Adipocyte (in vitro differentiated cells): ENCODE measurements around the gene PNCK.
A peak's percentile ranks its signal among the peaks of the same experiment; 100 is the strongest.

Source experiments
- DNase-seq: peaks from one replicate; pipeline ENCODE4 v3.0.0-alpha.2; 2015; ENCODE audit warnings: low read depth
- H3K27me3 ChIP-seq: replicated peaks from 2 replicates; pipeline ENCODE4 v1.7.0; 2013; ENCODE audit warnings: mild to moderate bottlenecking, low read length, moderate library complexity; ENCODE audit not compliant: control insufficient read depth, insufficient read depth
- H3K36me3 ChIP-seq: 2 replicates; pipeline ENCODE4 v1.7.0; 2013; ENCODE audit warnings: low read length, mild to moderate bottlenecking, moderate library complexity; ENCODE audit not compliant: control insufficient read depth, insufficient read depth, severe bottlenecking
- H3K4me1 ChIP-seq: 2 replicates; pipeline ENCODE4 v1.7.0; 2013; ENCODE audit warnings: mild to moderate bottlenecking, low read length, moderate library complexity; ENCODE audit not compliant: control insufficient read depth, insufficient read depth
- H3K4me3 ChIP-seq: 2 replicates; pipeline ENCODE4 v1.7.0; 2013; ENCODE audit warnings: mild to moderate bottlenecking, low read length, moderate library complexity
- H3K9ac ChIP-seq: 2 replicates; pipeline ENCODE4 v1.7.0; 2013; ENCODE audit warnings: mild to moderate bottlenecking, low read length, moderate library complexity
- H3K9me3 ChIP-seq: 2 replicates; pipeline ENCODE4 v1.7.0; 2013; ENCODE audit warnings: mild to moderate bottlenecking, low read length, moderate library complexity; ENCODE audit not compliant: control insufficient read depth

PNCK gene

DNA sequence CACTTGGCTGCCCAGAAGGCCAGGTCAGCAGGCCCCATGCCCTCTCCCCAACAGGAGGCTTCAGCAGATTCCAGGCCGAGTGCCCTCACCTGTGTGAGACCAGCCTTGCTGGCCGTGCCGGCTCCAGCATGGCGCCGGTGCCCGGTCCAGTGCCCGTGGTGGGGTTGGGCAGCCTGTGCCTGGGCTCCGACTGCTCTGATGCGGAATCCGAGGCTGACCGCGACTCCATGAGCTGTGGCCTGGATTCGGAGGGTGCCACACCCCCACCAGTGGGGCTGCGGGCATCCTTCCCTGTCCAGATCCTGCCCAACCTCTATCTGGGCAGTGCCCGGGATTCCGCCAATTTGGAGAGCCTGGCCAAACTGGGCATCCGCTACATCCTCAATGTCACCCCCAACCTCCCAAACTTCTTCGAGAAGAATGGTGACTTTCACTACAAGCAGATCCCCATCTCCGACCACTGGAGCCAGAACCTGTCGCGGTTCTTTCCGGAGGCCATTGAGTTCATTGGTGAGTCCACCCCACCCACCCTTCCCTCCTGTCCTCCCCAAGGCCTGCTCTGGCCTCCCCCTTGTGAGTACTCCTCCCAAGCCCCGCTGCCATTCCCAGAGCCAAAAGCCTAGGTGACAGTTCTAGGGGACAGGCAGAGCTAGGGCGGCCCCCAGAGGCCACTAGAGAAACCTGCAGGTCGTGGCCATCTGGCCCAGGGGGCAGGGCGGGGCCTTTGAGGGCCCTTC is 24.3 kb downstream of the PNCK start:
- DNase-seq, result no peak
- Histone ChIP-seq H3K36me3 (no peaks in the 10 kb centered on the region), H3K4me3 (no peak overlapping the region), H3K27me3 (peaks cover 43% of the 10 kb centered on the region), H3K9me3 (peaks cover 10% of the 10 kb centered on the region), H3K4me1 (no peaks in the 10 kb centered on the region), H3K9ac (no peak overlapping the region)

DNA sequence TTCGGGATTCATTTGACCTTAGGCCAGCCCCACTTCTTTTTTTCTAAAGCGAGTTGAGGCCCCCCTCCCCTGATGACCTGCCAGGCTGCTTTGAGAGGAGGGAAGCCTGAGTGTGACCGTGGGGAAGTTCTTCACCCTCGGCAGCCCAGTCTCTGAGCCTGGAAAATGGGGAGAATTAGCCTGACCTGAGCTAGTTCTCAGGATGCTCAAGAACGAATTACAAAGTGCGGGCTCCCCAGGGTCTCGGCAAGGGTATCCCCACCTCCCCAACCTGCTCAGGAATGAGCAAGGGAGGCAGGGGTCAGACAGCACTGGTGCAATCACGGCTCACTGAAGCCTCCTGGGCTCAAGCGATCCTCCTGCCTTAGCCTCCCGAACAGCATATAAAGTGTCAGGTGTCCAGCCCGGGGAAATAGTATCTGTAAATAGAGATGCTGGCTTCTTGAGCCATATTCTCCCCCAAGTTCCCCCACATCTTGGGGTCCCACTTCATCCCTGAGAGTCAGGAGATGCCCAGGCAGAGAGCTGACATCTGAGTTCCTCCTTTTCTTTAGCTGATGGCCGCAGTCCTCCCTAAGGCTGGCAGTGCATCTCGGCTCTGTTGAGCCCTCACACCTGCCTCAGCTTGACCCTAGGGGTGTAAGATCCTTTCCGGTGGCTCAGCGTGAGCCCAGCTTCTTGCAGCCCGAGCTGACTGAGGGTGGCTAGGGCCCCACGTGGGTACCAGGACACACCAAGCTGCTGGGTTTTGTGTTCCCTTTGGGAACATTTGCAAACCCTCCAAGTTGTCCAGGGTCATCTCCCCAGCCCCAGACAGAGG is 25.0 kb downstream of the PNCK start:
- H3K9me3 ChIP-seq, result peaks cover 2% of the 10 kb centered on the region
- peaks cover 41% of the 10 kb centered on the region for H3K27me3 ChIP-seq
- H3K36me3 ChIP-seq, result no peaks in the 10 kb centered on the region
- peaks cover 2% of the 10 kb centered on the region for H3K4me1 ChIP-seq
- no peak overlapping the region for H3K9ac ChIP-seq
- DNase-seq, result no peak
- H3K4me3 ChIP-seq, result no peak overlapping the region

DNA sequence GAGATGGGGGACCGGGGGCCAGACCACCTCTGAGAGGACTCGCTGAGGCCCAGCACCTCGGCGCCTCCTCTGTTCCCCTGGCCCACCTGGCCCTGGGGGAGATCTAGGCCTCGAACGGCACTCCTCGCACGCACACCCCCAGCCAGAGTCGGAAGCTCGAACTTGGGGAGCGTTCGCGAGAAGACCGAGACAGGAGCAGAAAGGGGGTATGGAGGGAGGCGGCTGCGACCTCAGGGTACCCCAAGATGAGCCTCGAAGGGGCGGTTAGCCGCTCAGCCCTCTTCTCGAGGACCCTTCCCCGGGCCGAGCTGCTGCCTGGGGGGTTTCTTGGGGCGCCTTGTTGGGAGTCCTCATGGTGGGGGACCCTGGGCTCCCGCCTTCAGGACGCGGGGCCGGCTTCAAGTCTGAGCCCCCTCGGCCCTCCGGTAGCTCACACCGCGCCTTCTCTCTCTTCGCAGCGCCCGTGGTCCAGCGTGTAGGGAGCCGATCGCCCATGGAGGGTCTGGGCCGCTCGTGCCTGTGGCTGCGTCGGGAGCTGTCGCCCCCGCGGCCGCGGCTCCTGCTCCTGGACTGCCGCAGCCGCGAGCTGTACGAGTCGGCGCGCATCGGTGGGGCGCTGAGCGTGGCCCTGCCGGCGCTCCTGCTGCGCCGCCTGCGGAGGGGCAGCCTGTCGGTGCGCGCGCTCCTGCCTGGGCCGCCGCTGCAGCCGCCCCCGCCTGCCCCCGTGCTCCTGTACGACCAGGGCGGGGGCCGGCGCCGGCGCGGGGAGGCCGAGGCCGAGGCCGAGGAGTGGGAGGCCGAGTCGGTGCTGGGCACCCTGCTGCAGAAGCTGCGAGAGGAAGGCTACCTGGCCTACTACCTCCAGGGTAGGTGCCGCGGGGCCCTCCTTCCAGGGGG is 25.9 kb downstream of the PNCK start:
- peaks cover 3% of the 10 kb centered on the region for H3K4me1 ChIP-seq
- DNase-seq, result no peak
- no peaks in the 10 kb centered on the region for H3K9me3 ChIP-seq
- no peaks in the 10 kb centered on the region for H3K36me3 ChIP-seq
- no peak overlapping the region for H3K4me3 ChIP-seq
- H3K9ac ChIP-seq, result no peak overlapping the region
- H3K27me3 ChIP-seq, result peaks cover 47% of the 10 kb centered on the region

DNA sequence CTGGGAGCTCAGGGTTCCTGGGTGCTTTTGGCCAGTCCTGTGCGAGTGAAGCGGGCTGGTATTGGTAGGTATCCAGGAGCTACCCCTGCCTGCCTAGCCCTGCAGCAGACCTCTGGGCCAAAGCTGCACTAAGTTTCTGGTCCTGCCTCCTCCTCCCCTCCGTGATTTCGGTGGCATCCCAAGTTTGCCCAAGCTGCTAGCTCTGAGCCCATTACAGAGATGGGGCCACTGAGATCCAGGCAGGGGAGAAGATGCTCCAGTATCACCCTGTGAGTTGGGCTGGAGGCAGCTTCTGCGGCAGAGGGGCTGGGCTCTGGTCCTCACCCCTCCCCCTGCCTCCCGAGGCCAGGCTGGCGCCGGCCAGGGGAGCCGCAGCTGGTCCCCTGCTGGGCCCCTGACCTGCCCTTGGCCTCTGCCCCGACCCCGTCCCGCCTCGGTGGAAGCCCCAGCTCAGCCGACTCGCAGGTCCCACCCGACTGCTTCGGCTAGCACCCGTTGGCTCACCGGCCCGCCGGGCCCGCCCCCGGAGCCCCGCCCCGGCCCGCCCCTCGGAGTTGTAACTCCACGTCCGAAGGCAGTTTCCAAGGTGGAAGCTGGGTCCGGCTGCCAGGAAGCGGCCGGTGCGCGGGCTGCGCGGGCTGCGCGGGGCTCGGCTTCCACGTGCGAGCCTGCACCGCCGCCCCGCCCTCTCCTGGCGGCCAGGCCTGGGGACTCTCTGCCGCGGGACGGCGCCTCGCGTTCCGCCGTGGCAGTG is 26.8 kb downstream of the PNCK start, which contains the start of gene DUSP9:
Gene DUSP9 (plus strand): TSS at position 584 of the 754 bp plus-strand sequence. CDS start 751 bp downstream, outside the sequence.
- peaks cover 48% of the 10 kb centered on the region for H3K27me3 ChIP-seq
- peak; percentile 37 for DNase-seq
- no peaks in the 10 kb centered on the region for H3K36me3 ChIP-seq

DNA sequence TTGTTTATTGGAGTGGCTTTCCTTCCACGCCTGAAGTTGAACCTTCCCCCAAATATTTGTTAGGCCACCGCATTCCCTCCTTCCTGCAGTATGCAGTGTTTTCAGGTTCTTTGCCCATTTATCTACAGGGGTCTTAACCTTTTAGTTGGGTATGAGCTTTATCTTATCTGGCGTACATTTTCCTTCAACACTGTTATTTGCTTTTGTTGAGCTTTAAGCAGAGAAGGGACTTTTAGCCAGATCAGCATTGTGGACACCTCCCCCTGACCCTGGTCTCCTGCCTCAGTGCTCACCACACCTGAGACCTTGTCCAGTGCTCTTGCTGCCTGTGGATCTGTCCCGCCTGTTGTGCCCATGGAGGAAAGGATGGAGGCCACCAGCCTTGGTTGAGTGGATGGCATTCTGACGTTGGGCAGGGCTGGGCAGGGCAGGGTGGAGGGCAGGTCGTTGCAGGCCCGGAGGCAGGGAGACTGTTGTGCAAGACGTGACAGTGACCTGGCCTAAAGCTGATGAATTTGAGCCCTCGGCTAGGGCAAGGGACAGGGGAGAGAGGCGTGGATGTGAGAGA is 27.6 kb downstream of the PNCK start:
- Histone ChIP-seq H3K36me3 (no peaks in the 10 kb centered on the region), H3K4me1 (peaks cover 3% of the 10 kb centered on the region), H3K9ac (no peak overlapping the region), H3K27me3 (peaks cover 51% of the 10 kb centered on the region), H3K9me3 (no peaks in the 10 kb centered on the region), H3K4me3 (no peak overlapping the region)
- no peak for DNase-seq

More for the DNA sequence above, 26.8 kb downstream of the PNCK start, which contains the start of gene DUSP9:
- peaks cover 3% of the 10 kb centered on the region for H3K4me1 ChIP-seq
- no peak within 1 kb of the TSS for H3K4me3 ChIP-seq
- H3K9me3 ChIP-seq, result no peaks in the 10 kb centered on the region
- no peak within 1 kb of the TSS for H3K9ac ChIP-seq

DNA sequence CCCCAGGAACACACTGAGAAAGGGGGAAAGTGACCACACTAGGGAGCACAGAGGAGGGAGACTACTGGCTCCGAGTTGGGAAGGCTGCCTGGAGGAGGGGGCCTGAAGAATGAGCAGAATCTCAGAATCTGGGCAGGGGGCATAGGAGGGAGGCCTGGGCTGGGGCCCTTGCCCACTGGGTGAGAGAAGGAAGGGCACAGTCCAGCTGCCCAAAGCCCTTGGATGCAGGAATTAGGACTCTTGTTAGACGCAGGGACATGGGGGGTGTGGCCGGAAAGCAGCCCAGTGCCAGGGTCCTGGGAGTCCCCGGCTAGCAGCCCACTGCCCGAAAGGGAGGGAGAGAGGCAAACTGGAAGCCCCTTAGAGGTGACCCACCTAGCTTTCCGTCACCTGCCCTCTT is 28.5 kb downstream of the PNCK start:
- peaks cover 3% of the 10 kb centered on the region for H3K4me1 ChIP-seq
- DNase-seq, result no peak
- no peaks in the 10 kb centered on the region for H3K9me3 ChIP-seq
- H3K4me3 ChIP-seq, result no peak overlapping the region
- H3K27me3 ChIP-seq, result peaks cover 51% of the 10 kb centered on the region
- no peaks in the 10 kb centered on the region for H3K36me3 ChIP-seq
- H3K9ac ChIP-seq, result no peak overlapping the region

DNA sequence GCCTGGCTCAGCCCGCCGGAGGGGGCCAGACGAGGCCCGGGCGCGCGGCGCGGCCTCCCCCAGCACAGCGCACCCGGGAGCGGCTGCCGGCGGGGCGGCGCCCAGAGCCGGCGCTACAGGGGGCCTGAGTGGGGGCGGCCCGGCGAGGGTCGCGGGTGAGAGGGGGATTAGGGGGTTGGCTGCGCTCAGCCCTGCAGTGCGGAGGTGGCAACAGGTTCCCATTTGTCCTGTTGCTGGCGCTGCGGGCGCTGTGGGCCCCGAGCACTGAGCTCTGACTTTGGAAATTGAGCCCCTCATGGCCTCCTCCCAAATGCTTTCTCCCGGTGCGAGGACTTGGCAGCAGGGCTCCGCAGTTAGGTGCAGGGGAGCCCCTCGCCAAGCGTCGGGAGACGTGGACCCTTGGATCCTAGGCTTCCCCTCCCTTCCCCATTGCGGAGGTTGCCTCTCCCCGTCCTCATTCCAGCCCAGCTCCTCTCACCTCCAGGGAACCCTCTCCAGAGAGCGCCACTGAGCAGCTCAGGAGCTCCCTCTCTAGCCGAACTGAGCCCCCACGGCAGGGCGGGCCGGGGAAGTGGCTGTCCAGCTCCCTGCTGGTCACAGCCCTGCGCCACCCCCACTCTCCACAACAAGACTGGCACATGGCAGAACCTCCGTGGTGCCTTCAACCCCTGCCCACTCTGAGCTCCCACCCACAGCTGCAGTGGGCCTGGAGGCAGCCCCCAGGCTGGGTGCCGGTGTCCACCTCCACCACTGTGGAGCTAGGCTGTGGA is 29.1 kb downstream of the PNCK start:
- H3K4me3 ChIP-seq, result no peak overlapping the region
- DNase-seq, result peak; percentile 7
- H3K36me3 ChIP-seq, result no peaks in the 10 kb centered on the region
- H3K9me3 ChIP-seq, result no peaks in the 10 kb centered on the region
- no peak overlapping the region for H3K9ac ChIP-seq
- peaks cover 51% of the 10 kb centered on the region for H3K27me3 ChIP-seq
- peaks cover 3% of the 10 kb centered on the region for H3K4me1 ChIP-seq

DNA sequence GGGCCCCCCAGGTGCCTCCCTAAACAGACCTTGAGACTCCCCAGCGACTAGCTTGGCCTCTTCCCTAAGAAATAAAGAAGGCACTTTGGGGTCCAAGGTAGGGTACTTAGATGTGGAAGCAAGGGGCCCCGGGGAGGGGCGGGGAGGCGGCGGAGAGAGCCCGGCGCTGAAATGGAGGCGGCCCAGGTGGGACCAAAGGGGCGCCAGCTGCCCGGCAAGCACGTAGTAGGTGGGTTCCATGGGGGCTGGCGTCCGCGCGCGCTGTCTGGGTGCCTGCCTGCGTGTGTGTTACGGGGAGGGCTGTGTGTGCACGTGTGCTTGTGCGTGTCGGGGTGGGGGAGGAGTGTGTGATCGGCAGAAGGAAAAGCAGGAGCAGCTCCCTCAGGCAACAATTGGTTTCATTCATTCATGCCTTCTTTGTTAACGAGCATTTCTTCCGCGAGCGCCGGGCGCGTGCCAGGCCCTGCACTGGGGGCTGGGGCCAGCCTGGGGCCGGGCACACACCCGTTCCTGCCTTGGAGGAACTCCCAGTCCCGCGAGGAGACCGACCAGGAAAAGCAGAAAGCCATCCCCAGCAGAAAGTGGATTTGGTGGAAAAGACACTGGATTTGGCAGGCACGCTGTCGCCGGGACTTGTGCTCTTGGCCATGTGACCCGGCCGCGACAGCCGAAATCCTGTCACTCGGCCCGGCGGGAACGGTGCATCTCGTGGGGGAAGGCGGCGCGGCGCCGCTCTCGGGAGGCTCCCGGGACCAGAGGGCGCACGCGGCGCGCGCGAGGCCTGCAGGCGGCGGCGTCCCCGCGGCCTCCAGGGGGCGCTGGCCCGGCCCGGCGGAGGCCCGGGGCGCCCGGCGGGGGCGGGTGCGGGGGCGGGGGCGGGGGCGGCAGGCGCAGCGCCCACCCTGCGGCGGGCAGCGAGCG is 29.9 kb downstream of the PNCK start:
- no peak overlapping the region for H3K4me3 ChIP-seq
- H3K36me3 ChIP-seq, result no peaks in the 10 kb centered on the region
- H3K9ac ChIP-seq, result no peak overlapping the region
- peak; percentile 62 for DNase-seq
- H3K4me1 ChIP-seq, result peaks cover 3% of the 10 kb centered on the region
- peaks cover 51% of the 10 kb centered on the region for H3K27me3 ChIP-seq
- H3K9me3 ChIP-seq, result no peaks in the 10 kb centered on the region

DNA sequence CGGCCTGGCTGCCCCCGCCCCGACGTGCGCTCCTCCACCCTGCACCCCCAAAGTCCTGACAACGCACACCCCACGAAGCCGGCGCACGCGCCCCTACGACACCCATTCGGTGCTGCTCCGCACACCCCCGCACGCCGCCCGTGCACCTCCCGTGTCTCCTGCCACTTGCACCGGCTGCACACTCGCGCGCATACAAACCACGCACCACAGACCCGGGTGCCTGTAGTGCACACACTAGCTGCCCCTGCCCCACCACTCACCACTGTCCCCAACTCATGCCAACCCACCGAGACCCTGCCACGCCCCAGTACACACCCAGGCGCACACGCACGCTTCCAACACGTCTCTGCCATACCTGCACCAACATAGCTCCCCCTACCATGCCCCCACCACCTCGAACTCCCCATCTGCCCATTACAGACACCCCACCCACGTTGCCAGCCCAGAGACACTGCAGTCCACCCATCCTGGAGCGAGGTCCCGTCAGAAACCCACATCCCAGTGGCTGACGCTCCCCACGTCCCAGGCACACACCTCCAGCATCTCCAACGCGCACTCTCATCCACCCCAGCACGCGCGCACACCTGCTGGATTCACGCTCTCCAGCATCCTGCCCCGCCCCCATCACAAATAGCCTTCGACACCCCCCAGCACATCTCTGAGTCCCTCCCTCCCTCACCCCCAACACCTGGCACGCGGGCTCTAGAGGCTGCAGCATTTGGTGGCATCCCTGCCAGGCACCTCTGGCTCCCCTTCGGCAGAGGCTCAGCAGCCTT is 30.8 kb downstream of the PNCK start:
- Histone ChIP-seq H3K4me1 (peaks cover 3% of the 10 kb centered on the region), H3K4me3 (no peak overlapping the region), H3K9me3 (no peaks in the 10 kb centered on the region), H3K27me3 (peaks cover 45% of the 10 kb centered on the region), H3K36me3 (no peaks in the 10 kb centered on the region), H3K9ac (no peak overlapping the region)
- no peak for DNase-seq
